ENCODE data around the gene WDR70. TPM values are rescaled to one million over a fixed set of nuclear protein-coding genes. Genes with fewer than 3 reads are reported as not detected.
A peak's percentile ranks its signal among the peaks of the same experiment; 100 is the strongest.
"Not testable (repeated sequence)": the region's sequence is repeated elsewhere in the genome, so short reads cannot be mapped to it uniquely, and the experiment has no call there.

Gene WDR70
- total RNA-seq, 2 donors from 2014 or later = 34.2 to 36.1 TPM

- Histone ChIP-seq H3K9me3 (ENCODE audit: control insufficient read depth, low read length) (peaks cover 42% of the 10 kb centered on the region), H3K4me1 (ENCODE audit: control insufficient read depth, insufficient read depth, low read length) (no peaks in the 10 kb centered on the region), H3K27me3 (ENCODE audit: control insufficient read depth, insufficient read depth, low read length, poor library complexity, severe bottlenecking) (no peaks in the 10 kb centered on the region), H3K27ac (ENCODE audit: low read depth, low read length) (no peak overlapping the region), H3K4me3 (ENCODE audit: low read length) (peak overlapping the region; percentile 69), H3K36me3 (ENCODE audit: control insufficient read depth, insufficient read depth, low read length) (peaks cover 16% of the 10 kb centered on the region), H3K9ac (ENCODE audit: extremely low read depth, low read length, poor library complexity, severe bottlenecking) (no peak overlapping the region)
- Mint-ChIP-seq H3K27ac (no peak overlapping the region), H3K4me1 (no peaks in the 10 kb centered on the region), H3K27me3 (ENCODE audit: insufficient read depth) (no peaks in the 10 kb centered on the region), H3K9me3 (peaks cover 50% of the 10 kb centered on the region), H3K4me3 (no peak overlapping the region), H3K36me3 (ENCODE audit: low read depth) (peaks cover 39% of the 10 kb centered on the region)
- TF ChIP-seq, protein P1, sequence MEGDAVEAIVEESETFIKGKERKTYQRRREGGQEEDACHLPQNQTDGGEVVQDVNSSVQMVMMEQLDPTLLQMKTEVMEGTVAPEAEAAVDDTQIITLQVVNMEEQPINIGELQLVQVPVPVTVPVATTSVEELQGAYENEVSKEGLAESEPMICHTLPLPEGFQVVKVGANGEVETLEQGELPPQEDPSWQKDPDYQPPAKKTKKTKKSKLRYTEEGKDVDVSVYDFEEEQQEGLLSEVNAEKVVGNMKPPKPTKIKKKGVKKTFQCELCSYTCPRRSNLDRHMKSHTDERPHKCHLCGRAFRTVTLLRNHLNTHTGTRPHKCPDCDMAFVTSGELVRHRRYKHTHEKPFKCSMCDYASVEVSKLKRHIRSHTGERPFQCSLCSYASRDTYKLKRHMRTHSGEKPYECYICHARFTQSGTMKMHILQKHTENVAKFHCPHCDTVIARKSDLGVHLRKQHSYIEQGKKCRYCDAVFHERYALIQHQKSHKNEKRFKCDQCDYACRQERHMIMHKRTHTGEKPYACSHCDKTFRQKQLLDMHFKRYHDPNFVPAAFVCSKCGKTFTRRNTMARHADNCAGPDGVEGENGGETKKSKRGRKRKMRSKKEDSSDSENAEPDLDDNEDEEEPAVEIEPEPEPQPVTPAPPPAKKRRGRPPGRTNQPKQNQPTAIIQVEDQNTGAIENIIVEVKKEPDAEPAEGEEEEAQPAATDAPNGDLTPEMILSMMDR (conservative IDR thresholded peaks at IDR 0.05) = no peak
- 94% methylated on average over 2 of the region's 3 CpGs; no CpG with 5 or more reads in 1 of the 2 experiments for WGBS, 2 experiments (ENCODE audit: insufficient coverage in 1 of 2, insufficient read length in 1 of 2)
- DNase-seq = no peak
Observed at GRCh38 chr5:37517686-37518085, 138.6 kb downstream of the WDR70 start.

DNA sequence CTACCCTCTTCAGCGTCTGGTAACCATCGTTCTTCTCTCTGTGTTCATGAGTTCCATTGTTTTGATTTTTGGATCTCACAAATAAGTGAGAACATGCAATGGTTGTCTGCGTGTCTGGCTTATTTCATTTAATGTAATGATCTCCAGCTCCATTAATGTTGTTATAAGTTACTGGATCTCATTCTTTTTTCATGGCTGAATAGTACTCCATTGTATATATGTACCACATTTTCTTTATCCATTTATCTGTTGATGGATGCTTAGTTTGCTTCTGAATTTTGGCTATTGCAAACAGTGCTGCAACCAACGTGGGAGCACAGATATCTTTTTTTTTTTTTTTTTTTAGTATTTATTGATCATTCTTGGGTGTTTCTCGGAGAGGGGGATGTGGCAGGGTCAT, 139.2 kb downstream of the WDR70 start:
- not testable (repeated sequence) for H3K27ac ChIP-seq (ENCODE audit: low read depth, low read length); H3K27ac Mint-ChIP-seq; H3K27me3 Mint-ChIP-seq (ENCODE audit: insufficient read depth); H3K4me3 Mint-ChIP-seq; H3K9ac ChIP-seq (ENCODE audit: extremely low read depth, low read length, poor library complexity, severe bottlenecking); H3K27me3 ChIP-seq (ENCODE audit: control insufficient read depth, insufficient read depth, low read length, poor library complexity, severe bottlenecking); H3K4me1 ChIP-seq (ENCODE audit: control insufficient read depth, insufficient read depth, low read length); H3K4me1 Mint-ChIP-seq; DNase-seq
- H3K9me3 Mint-ChIP-seq = peaks cover 57% of the 10 kb centered on the region
- H3K4me3 ChIP-seq (ENCODE audit: low read length) = peak overlapping the region; percentile 69
- 98 to 100% methylated on average over 1 to 4 of the region's 5 CpGs for WGBS, 2 experiments (ENCODE audit: insufficient coverage in 1 of 2, insufficient read length in 1 of 2)
- H3K36me3 ChIP-seq (ENCODE audit: control insufficient read depth, insufficient read depth, low read length) = peaks cover 16% of the 10 kb centered on the region
- H3K9me3 ChIP-seq (ENCODE audit: control insufficient read depth, low read length) = peaks cover 42% of the 10 kb centered on the region
- H3K36me3 Mint-ChIP-seq (ENCODE audit: low read depth) = peaks cover 45% of the 10 kb centered on the region

DNA sequence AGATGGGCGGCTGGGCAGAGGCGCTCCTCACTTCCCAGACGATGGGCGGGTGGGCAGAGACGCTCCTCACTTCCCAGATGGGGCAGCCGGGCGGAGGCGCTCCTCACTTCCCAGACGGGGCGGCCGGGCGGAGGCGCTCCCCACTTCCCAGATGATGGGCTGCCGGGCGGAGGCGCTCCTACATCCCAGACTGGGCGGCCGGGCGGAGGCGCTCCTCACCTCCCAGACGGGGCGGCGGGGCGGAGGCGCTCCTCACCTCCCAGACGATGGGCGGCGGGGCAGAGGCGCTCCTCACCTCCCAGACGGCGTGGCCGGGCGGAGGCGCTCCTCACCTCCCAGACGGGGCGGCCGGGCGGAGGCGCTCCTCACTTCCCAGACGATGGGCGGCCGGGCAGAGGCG, 140.2 kb downstream of the WDR70 start:
- H3K27me3 ChIP-seq (ENCODE audit: control insufficient read depth, insufficient read depth, low read length, poor library complexity, severe bottlenecking) = no peaks in the 10 kb centered on the region
- no peaks in the 10 kb centered on the region for H3K4me1 ChIP-seq (ENCODE audit: control insufficient read depth, insufficient read depth, low read length)
- Mint-ChIP-seq H3K4me3 (no peak overlapping the region), H3K4me1 (no peaks in the 10 kb centered on the region), H3K36me3 (ENCODE audit: low read depth) (peaks cover 53% of the 10 kb centered on the region), H3K27ac (no peak overlapping the region), H3K9me3 (peaks cover 65% of the 10 kb centered on the region), H3K27me3 (ENCODE audit: insufficient read depth) (no peaks in the 10 kb centered on the region)
- TF ChIP-seq, protein P1 (conservative IDR thresholded peaks at IDR 0.05) = no peak
- no peak for DNase-seq
- no peak overlapping the region for H3K4me3 ChIP-seq (ENCODE audit: low read length)
- peaks cover 16% of the 10 kb centered on the region for H3K36me3 ChIP-seq (ENCODE audit: control insufficient read depth, insufficient read depth, low read length)
- no peak overlapping the region for H3K27ac ChIP-seq (ENCODE audit: low read depth, low read length)
- peaks cover 45% of the 10 kb centered on the region for H3K9me3 ChIP-seq (ENCODE audit: control insufficient read depth, low read length)
- H3K9ac ChIP-seq (ENCODE audit: extremely low read depth, low read length, poor library complexity, severe bottlenecking) = no peak overlapping the region
- WGBS, 2 experiments (ENCODE audit: insufficient coverage in 1 of 2, insufficient read length in 1 of 2) = 96 to 98% methylated on average over 9 to 43 of the region's 43 CpGs

DNA sequence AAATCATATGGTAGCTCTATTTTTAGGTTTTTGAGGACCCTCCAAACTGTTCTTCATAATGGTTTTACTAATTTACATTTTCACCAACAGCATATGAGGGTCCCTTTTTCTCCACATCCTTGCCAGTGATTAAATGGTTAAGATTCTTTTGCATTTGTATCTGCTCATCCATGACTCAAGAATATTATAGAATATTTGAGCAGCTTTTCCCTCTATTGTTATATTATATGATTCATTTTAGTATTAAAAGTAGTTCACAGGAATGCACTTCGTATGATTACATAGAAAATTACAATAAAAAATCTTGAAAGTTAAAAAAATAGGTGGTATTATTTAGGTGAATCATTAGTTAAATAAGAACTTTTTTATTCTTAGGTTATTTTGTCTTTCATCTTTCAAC, 140.7 kb downstream of the WDR70 start:
- TF ChIP-seq, protein P1 (conservative IDR thresholded peaks at IDR 0.05) = no peak
- H3K9me3 Mint-ChIP-seq = peaks cover 70% of the 10 kb centered on the region
- no peaks in the 10 kb centered on the region for H3K27me3 Mint-ChIP-seq (ENCODE audit: insufficient read depth)
- peaks cover 57% of the 10 kb centered on the region for H3K36me3 Mint-ChIP-seq (ENCODE audit: low read depth)
- no peak for DNase-seq
- Histone ChIP-seq H3K4me3 (ENCODE audit: low read length) (no peak overlapping the region), H3K4me1 (ENCODE audit: control insufficient read depth, insufficient read depth, low read length) (no peaks in the 10 kb centered on the region), H3K27me3 (ENCODE audit: control insufficient read depth, insufficient read depth, low read length, poor library complexity, severe bottlenecking) (no peaks in the 10 kb centered on the region), H3K9ac (ENCODE audit: extremely low read depth, low read length, poor library complexity, severe bottlenecking) (no peak overlapping the region), H3K9me3 (ENCODE audit: control insufficient read depth, low read length) (peaks cover 45% of the 10 kb centered on the region), H3K36me3 (ENCODE audit: control insufficient read depth, insufficient read depth, low read length) (peaks cover 16% of the 10 kb centered on the region), H3K27ac (ENCODE audit: low read depth, low read length) (no peak overlapping the region)
- no CpG with 5 or more reads among the region's 1 CpG for WGBS, 2 experiments (ENCODE audit: insufficient coverage in 1 of 2, insufficient read length in 1 of 2)
- no peaks in the 10 kb centered on the region for H3K4me1 Mint-ChIP-seq
- no peak overlapping the region for H3K27ac Mint-ChIP-seq
- H3K4me3 Mint-ChIP-seq = no peak overlapping the region
